AG08396 (cell line): ENCODE results near the gene PKP3.
"Not testable (repeated sequence)": the region's sequence is repeated elsewhere in the genome, so short reads cannot be mapped to it uniquely, and the experiment has no call there.

ENCODE experiments used
- DNase-seq: peaks from one replicate; pipeline ENCODE4 v3.0.0; 2012; ENCODE audit warnings: low spot score, mixed read lengths

Gene PKP3, protein sequence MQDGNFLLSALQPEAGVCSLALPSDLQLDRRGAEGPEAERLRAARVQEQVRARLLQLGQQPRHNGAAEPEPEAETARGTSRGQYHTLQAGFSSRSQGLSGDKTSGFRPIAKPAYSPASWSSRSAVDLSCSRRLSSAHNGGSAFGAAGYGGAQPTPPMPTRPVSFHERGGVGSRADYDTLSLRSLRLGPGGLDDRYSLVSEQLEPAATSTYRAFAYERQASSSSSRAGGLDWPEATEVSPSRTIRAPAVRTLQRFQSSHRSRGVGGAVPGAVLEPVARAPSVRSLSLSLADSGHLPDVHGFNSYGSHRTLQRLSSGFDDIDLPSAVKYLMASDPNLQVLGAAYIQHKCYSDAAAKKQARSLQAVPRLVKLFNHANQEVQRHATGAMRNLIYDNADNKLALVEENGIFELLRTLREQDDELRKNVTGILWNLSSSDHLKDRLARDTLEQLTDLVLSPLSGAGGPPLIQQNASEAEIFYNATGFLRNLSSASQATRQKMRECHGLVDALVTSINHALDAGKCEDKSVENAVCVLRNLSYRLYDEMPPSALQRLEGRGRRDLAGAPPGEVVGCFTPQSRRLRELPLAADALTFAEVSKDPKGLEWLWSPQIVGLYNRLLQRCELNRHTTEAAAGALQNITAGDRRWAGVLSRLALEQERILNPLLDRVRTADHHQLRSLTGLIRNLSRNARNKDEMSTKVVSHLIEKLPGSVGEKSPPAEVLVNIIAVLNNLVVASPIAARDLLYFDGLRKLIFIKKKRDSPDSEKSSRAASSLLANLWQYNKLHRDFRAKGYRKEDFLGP

GRCh38 chr11:394034-394857 is at the start of gene PKP3:
Gene PKP3 (plus strand): TSS chr11:394209. CDS start chr11:394293, 84 bp downstream.
- peak; percentile 79 for DNase-seq

GRCh38 chr11:344836-345578 is 49.0 kb upstream of the PKP3 start:
- no peak for DNase-seq

- no peak for DNase-seq
Measured at GRCh38 chr11:346529-346928, 47.5 kb upstream of the PKP3 start.

- not testable (repeated sequence) for DNase-seq
Measured at GRCh38 chr11:349270-349954, 44.6 kb upstream of the PKP3 start.

- not testable (repeated sequence) for DNase-seq
Measured at GRCh38 chr11:350033-350722, 43.8 kb upstream of the PKP3 start.

DNA sequence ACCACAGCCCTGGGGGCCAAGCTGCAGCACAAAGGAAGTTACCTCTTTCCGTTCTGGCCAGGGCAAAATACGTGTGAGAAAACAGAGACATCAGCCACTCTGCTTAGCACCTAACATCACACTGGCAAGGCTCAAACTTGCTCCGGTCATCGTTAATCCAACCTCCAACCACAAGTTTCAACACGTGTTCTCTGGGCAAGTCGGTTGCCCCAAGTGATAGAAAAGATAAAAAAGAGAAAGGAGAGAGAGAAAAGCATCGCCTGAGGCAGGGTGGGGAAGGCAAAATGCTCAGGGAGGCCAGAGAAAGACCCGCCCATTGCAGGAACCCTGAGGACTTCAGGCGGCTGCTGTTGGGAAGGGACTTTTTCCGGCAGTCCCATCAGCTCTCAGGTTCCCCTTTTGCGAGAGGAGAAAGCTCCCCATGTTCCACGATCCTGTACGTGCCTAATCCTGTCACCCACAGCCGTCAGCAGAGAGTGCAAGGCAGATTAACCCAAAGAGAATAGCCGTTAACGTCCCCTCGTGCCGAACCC is 43.2 kb upstream of the PKP3 start:
- no peak for DNase-seq

GRCh38 chr11:351411-351810 is 42.6 kb upstream of the PKP3 start:
- DNase-seq: no peak

DNA sequence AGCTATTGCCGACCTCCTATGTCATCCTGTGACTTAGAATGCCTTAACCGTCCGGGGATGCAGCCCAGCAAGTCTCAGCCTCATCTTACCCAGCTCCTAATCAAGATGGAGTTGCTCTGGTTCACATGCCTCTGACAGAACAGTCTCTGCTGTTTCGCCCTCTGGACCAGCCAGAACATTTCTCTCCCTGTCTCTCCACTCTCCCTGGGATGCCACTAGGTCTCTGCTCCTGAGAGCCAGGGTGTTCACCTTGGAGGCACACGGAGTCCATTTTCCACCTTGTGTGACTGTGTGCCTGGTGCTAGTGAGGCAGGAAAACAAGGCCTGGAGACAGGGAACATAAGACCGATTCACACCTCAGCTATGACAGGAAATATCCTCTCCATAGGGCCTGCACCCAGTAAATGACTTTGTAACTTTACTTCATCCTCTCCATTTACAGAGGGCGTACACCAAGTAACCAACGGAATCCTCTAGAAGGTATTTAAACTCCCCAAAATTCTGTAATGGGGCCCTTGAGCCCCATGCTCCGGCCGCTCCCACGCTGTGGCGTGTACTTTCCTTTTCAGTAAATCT is 41.5 kb upstream of the PKP3 start:
- DNase-seq: no peak

DNA sequence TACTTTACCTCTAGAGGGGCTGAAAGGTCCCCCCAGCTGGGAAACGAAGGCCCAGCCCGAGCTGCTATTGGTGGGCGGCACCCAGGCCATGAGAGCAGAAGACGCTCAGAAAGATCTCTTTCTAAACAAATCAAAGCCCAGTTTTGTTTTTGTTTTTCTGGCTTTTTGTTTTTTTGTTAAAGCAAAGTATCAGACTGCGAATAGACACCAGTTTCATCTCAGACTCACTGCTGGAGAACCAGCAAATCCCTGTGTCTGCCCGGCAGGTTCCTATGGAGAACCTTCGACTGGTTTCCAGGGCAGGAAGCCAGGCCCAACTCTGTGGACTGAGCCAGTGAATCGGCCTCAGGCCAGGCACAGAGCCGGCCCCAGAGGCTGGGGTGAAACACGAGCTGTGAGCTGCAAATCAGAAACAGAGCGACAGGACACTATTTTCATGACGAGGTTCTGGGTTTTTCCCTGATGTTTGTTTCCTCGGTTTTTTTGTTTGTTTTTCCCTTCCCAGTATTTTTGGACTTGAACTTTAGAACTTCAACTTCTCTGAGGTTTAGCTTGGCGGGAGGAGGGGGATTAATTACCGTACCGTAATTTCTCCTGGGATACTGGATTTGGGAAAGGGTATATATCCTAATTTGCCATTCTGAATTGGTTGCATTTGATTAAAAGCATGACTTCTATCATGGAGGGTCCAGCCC is 40.7 kb upstream of the PKP3 start:
- peak; percentile 82 for DNase-seq

DNA sequence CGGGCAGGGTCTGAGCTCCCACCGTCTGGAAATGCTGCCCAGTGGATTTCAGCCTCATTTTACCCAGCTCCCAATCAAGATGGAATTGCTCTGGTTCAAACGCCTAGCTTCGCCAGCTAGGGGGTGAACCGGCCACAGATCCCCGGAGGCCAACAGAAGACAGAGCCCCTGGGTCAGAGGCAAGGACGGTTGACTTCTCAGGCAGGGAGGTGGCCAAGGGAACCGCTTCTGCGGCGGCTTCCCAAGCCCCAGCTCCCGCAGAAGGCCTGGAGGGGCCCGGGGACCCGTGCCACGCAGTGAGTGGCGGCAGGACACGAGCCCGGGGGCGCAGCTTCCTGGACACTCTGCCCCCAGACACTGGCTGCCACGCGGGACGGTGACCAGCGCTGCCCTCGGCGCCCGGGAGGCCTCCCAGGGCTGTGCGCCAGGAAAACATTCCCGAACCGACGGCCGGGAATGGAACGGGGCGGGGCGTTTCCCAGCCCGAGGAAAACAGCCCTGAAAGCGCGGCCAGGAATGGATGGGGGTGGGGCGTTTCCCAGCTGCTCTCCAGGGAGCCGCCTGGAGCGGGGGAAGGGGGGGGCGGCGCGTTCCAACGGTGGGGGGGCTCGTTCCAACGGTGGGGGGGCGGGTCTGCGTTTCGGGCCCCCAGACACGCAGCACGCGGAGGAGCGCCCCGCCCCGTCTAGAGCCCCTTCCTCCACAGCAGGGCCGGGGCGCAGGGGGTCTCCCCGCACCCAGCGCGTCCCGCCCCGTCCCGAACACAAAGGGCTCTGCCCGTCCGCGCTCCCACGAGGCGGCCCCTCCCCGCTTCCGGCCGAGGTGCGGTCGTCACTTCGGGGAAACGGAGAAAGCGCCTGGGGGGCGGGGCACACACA is 38.2 kb upstream of the PKP3 start:
- peak; percentile 96 for DNase-seq

- no peak for DNase-seq
Measured at GRCh38 chr11:356610-357009, 37.4 kb upstream of the PKP3 start.

GRCh38 chr11:357582-357981 is 36.4 kb upstream of the PKP3 start:
- DNase-seq: no peak

DNA sequence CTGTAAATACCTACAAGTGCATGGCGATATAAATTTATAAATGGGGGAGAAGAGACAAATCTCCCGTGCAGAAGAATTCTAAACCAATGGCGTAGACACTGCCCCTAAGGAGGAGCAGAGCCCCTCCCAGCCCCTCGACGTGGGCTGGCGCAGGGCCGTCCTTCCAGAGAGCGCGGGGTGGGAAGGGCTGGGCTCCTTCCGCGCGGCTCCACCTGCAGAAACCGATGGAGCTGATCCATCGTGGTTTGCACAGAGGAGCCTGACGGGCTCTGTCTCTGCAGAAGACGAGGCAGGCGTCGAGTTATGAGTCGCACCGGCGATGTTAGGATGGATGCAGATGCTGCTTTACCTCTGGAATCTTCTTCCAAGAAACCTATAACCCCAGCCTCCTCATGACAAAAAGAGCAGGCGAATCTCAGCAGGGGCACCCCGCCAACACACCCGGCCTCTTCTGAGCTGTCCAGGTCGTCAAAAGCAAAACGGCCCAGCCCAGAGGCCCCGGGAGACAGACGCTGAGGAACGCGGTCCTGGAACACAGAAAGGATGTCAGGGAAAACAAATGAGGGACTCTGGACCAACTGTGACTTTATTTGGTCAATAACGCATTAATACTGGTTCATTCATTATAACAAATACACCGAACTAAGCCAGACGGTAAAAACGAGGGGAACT is 35.7 kb upstream of the PKP3 start:
- DNase-seq: peak; percentile 16

GRCh38 chr11:359181-359714 is 34.8 kb upstream of the PKP3 start:
- no peak for DNase-seq

DNA sequence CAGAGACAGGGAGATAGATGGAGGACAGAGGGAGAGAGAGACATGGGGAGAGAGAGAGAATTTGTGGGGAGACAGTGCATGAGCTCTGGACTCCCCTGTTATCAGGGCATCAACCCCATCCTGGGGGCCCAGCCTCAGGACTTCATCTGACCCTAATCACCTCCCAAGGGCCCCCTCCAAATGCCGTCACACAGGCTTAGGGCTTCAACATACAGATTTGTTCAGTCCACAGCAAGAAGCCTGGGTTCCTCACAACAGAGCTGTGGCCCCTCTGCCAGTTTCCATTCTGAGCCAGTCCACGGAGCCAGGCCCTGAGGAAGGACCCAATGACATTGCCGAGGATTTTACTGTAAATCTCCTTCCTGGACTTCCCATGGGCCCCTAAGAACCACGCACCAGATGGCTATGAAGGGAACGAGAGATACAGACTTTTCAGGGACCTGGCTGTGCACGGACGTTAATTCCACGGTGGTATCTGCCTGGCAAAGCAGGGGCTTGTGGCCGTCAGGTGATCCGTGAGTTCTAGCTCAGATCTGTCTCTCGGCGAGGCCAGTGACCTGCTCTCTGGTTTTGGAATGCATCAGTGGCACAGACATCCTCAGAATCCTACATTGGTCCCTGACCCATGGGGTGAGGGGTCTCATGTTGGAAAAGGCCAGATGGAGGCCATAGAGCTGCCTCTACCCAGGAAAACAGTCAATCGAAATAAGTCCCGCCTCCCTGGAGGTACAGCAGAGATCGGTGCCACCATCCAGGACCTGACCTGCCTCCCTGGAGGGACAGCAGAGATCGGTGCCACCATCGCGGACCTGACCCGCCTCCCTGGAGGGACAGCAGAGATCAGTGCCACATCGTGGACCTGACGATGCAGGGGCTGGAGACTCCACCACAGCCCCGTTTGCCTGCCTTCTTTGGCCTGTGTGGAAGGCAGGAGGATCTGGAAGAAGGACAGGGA is 33.4 kb upstream of the PKP3 start:
- peak; percentile 13 for DNase-seq
